Coronary artery (tissue), 2 donors: ENCODE results near the gene OR2H1.

ENCODE experiments used
- DNase-seq: peaks from one replicate; pipeline ENCODE4 v3.0.0-alpha.2; 2017; ENCODE audit warnings: low spot score
- H3K27ac ChIP-seq, 2 donors: fragments of 200-600 bp; sonication (generic); one replicate each; pipeline ENCODE4 v1.5.1; 2016 to 2019
- H3K4me3 ChIP-seq: fragments of 200-600 bp; sonication (generic); 2 replicates; pipeline ENCODE4 v1.5.1; 2016; ENCODE audit warnings: mild to moderate bottlenecking, moderate library complexity
- TF ChIP-seq, protein P1 (sequence below): fragments of 200-600 bp; sonication (generic); IDR thresholded peaks from one replicate; pipeline ENCODE4 v1.5.1; 2019; ENCODE audit warnings: antibody characterized with exemption

OR2H1 gene

GRCh38 chr6:29465279-29465678 lies 8.3 kb downstream of the OR2H1 start:
- H3K4me3 ChIP-seq: no peak overlapping the region
- no peak overlapping the region for H3K27ac ChIP-seq
- TF ChIP-seq, protein P1, sequence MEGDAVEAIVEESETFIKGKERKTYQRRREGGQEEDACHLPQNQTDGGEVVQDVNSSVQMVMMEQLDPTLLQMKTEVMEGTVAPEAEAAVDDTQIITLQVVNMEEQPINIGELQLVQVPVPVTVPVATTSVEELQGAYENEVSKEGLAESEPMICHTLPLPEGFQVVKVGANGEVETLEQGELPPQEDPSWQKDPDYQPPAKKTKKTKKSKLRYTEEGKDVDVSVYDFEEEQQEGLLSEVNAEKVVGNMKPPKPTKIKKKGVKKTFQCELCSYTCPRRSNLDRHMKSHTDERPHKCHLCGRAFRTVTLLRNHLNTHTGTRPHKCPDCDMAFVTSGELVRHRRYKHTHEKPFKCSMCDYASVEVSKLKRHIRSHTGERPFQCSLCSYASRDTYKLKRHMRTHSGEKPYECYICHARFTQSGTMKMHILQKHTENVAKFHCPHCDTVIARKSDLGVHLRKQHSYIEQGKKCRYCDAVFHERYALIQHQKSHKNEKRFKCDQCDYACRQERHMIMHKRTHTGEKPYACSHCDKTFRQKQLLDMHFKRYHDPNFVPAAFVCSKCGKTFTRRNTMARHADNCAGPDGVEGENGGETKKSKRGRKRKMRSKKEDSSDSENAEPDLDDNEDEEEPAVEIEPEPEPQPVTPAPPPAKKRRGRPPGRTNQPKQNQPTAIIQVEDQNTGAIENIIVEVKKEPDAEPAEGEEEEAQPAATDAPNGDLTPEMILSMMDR: no peak
- no peak for DNase-seq

- Histone ChIP-seq H3K4me3 (no peak overlapping the region), H3K27ac (no peak overlapping the region)
- DNase-seq: no peak
- TF ChIP-seq, protein P1: no peak
These were observed 8.8 kb downstream of the OR2H1 start for GRCh38 chr6:29465801-29466200.

DNA sequence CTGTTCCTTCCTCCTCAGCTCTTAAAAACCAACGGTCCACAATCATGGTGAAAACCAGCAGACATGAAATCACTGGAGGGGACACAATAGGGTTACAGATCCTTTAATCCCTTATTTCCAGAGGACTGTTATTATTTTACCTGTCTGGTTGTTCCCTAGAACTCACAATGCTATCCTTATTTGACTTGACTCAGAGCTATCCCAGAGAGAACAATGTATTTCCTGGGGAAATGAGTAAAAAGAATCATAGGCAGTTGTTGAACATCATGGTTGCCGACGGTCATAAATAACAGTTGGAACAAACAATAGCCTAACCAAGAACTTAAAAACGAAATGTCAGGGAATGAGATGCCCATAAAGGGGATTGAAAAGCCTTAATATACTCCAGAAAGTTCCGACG lies 9.3 kb downstream of the OR2H1 start:
- H3K4me3 ChIP-seq: no peak overlapping the region
- TF ChIP-seq, protein P1: no peak

GRCh38 chr6:29474996-29475395 lies 18.0 kb downstream of the OR2H1 start:
- Histone ChIP-seq H3K27ac (no peak overlapping the region), H3K4me3 (no peak overlapping the region)
- TF ChIP-seq, protein P1: no peak
- DNase-seq: no peak

More for the DNA sequence above, 9.3 kb downstream of the OR2H1 start:
- no peak overlapping the region for H3K27ac ChIP-seq
- DNase-seq: no peak

- TF ChIP-seq, protein P1: no peak
- H3K4me3 ChIP-seq: no peak overlapping the region
- H3K27ac ChIP-seq: no peak overlapping the region
- no peak for DNase-seq
These were observed 21.0 kb downstream of the OR2H1 start for GRCh38 chr6:29477923-29478450.

GRCh38 chr6:29478740-29479139 lies 21.8 kb downstream of the OR2H1 start:
- Histone ChIP-seq H3K4me3 (no peak overlapping the region), H3K27ac (no peak overlapping the region)
- DNase-seq: no peak
- TF ChIP-seq, protein P1: no peak

- Histone ChIP-seq H3K27ac (no peak overlapping the region), H3K4me3 (no peak overlapping the region)
- TF ChIP-seq, protein P1: no peak
- DNase-seq: no peak
These were observed 22.6 kb downstream of the OR2H1 start for GRCh38 chr6:29479560-29479959.
